HG02938 (cell line): ENCODE measurements around the gene MSL1.

ENCODE experiments used
- ATAC-seq: cut with Tn5 transposase; IDR thresholded peaks from one replicate; pipeline ENCODE4 v1.9.1; 2021; ENCODE audit warnings: mild to moderate bottlenecking, moderate library complexity; ENCODE audit not compliant: unreplicated experiment

The MSL1 gene

GRCh38 chr17:40104594-40105486 lies 16.9 kb upstream of the MSL1 start:
- no peak for ATAC-seq

GRCh38 chr17:40105861-40106759 lies 15.7 kb upstream of the MSL1 start:
- ATAC-seq = no peak

GRCh38 chr17:40106760-40107521 lies 14.8 kb upstream of the MSL1 start:
- ATAC-seq = no peak

- no peak for ATAC-seq
These were observed 14.1 kb upstream of the MSL1 start for GRCh38 chr17:40107522-40108174.

- no peak for ATAC-seq
These were observed 12.6 kb upstream of the MSL1 start for GRCh38 chr17:40108970-40109824.

GRCh38 chr17:40110026-40110845 lies 11.5 kb upstream of the MSL1 start:
- ATAC-seq = no peak

GRCh38 chr17:40111221-40112128 lies 10.3 kb upstream of the MSL1 start:
- no peak for ATAC-seq

GRCh38 chr17:40112191-40112711 lies 9.5 kb upstream of the MSL1 start:
- no peak for ATAC-seq

GRCh38 chr17:40112718-40113109 lies 9.1 kb upstream of the MSL1 start:
- ATAC-seq = no peak

GRCh38 chr17:40113110-40113906 lies 8.5 kb upstream of the MSL1 start:
- peak; percentile 65 for ATAC-seq

- no peak for ATAC-seq
These were observed 7.9 kb upstream of the MSL1 start for GRCh38 chr17:40113907-40114245.

- no peak for ATAC-seq
These were observed 6.7 kb upstream of the MSL1 start for GRCh38 chr17:40115101-40115436.

- ATAC-seq = peak; percentile 27
These were observed 596 bp downstream of the MSL1 start for GRCh38 chr17:40122136-40122998.

- ATAC-seq = no peak
These were observed 1.4 kb downstream of the MSL1 start for GRCh38 chr17:40122999-40123810.

- ATAC-seq = no peak
These were observed 2.0 kb downstream of the MSL1 start for GRCh38 chr17:40123811-40124114.
